Naive thymus-derived CD8-positive, alpha-beta T cell (primary cell): Measurements from ENCODE around the gene RHOD. TPM values are rescaled to one million over a fixed set of nuclear protein-coding genes. Genes with fewer than 3 reads are reported as not detected.

ENCODE experiments used
- ATAC-seq, 2 donors: fragments of 150-1000 bp; cut with Tn5 transposase in 1 of 2; sonication (Bioruptor Pico), chemical (Tn5 transposase) in 1 of 2; 1 replicate in 1 of 2; 2 replicates in 1 of 2; pipeline ENCODE4 v1.10.0; 2021; ENCODE audit warnings: mild to moderate bottlenecking in 2 of 2, moderate library complexity in 2 of 2
- POLR2A ChIA-PET: fragments of 350-600 bp; sonication (Branson Sonifier 250); formaldehyde crosslinking; loops from one replicate; lab custom pipeline; 2021; ENCODE audit warnings: antibody characterized with exemption; lab: Charles Lee
- DNase-seq, 10 donors: peaks; one replicate each; pipeline versions ENCODE4 v3.0.0 to v3.0.0-alpha.2; 2020 to 2022
- H3K27ac Mint-ChIP-seq, 10 donors: one replicate each; pipeline ENCODE4 v1.8.0; 2020 to 2022; ENCODE audit warnings: mild to moderate bottlenecking in 10 of 10, mixed read lengths in 10 of 10, moderate library complexity in 4 of 10, inconsistent platforms in 1 of 10
- H3K27me3 Mint-ChIP-seq, 5 donors: one replicate each; pipeline ENCODE4 v1.8.0; 2021 to 2022; ENCODE audit warnings: mixed read lengths in 5 of 5
- H3K36me3 Mint-ChIP-seq, 3 donors: one replicate each; pipeline ENCODE4 v1.8.0; 2020 to 2022; ENCODE audit warnings: mixed read lengths in 3 of 3, mild to moderate bottlenecking in 2 of 3, inconsistent platforms in 1 of 3
- H3K4me1 Mint-ChIP-seq, 4 donors: one replicate each; pipeline ENCODE4 v1.8.0; 2021 to 2022; ENCODE audit warnings: mixed read lengths in 4 of 4
- H3K4me3 Mint-ChIP-seq, 10 donors: one replicate each; pipeline ENCODE4 v1.8.0; 2020 to 2022; ENCODE audit warnings: mild to moderate bottlenecking in 10 of 10, mixed read lengths in 10 of 10, moderate library complexity in 6 of 10, inconsistent platforms in 1 of 10
- H3K9me3 Mint-ChIP-seq, 9 donors: one replicate each; pipeline ENCODE4 v1.8.0; 2020 to 2022; ENCODE audit warnings: mixed read lengths in 9 of 9, mild to moderate bottlenecking in 3 of 9, inconsistent platforms in 1 of 9, moderate library complexity in 1 of 9
- polyA plus RNA-seq, 3 donors: library from polyadenylated mRNA; unstranded; fragments of 300-500 nt; fragmentation: Illumina TruSeq; gene quantifications; one replicate each; pipeline ENCODE4 v1.2.3, GENCODE V29; 2021
- total RNA-seq, 8 experiments: library from RNA in 2 of 8; stranded (reverse) in 2 of 8; gene quantifications; one replicate each; pipeline ENCODE4 v1.2.3 and lab custom pipeline; 2021 to 2026

Gene RHOD
- total and polyA plus RNA-seq, 5 experiments from 2014 or later: 0.17 to 0.99 (median 0.48) TPM; not detected in 2

GRCh38 chr11:67076202-67076601 is 19.6 kb downstream of the RHOD start:
- no peak for DNase-seq
- H3K27me3 Mint-ChIP-seq: peaks cover 0 to 5% (median 2%) of the 10 kb centered on the region in 5 donors
- no peaks in the 10 kb centered on the region for H3K9me3 Mint-ChIP-seq
- H3K36me3 Mint-ChIP-seq: no peaks in the 10 kb centered on the region
- no peak overlapping the region for H3K4me3 Mint-ChIP-seq
- ATAC-seq: no peak
- H3K27ac Mint-ChIP-seq: no peak overlapping the region
- POLR2A ChIA-PET: interaction anchor here (0.5 to 0.9 kb wide), 2 partner anchors 93 to 96 kb away, joined by 3 to 8 read pairs; no protein-coding TSS in a partner anchor
- peaks cover 2 to 8% (median 6%) of the 10 kb centered on the region in 4 donors for H3K4me1 Mint-ChIP-seq

- POLR2A ChIA-PET: no interaction called here
- peaks cover 0 to 7% (median 6%) of the 10 kb centered on the region in 5 donors for H3K27me3 Mint-ChIP-seq
- peaks cover 4 to 17% (median 12%) of the 10 kb centered on the region in 4 donors for H3K4me1 Mint-ChIP-seq
- peak overlapping the region in 2 of 10 donors; percentile 4 to 74 for H3K27ac Mint-ChIP-seq
- DNase-seq (no peak), ATAC-seq (no peak)
- no peaks in the 10 kb centered on the region for H3K36me3 Mint-ChIP-seq
- H3K9me3 Mint-ChIP-seq: no peaks in the 10 kb centered on the region
- H3K4me3 Mint-ChIP-seq: no peak overlapping the region
Measured at GRCh38 chr11:67079065-67079705, 22.5 kb downstream of the RHOD start.

GRCh38 chr11:67082071-67082791 is 25.6 kb downstream of the RHOD start:
- peak overlapping the region in 2 of 10 donors; percentile 69 to 80 for H3K27ac Mint-ChIP-seq
- POLR2A ChIA-PET: interaction anchor here (0.6 to 1.1 kb wide), 5 partner anchors 31 to 91 kb away, joined by 3 to 4 read pairs (median 3); partner anchors contain the start of gene KDM2A
- H3K36me3 Mint-ChIP-seq: no peaks in the 10 kb centered on the region
- DNase-seq: peak in 3 of 10 donors; percentile 5 to 17 (median 16)
- ATAC-seq: peak; percentile 35 to 37
- peaks cover 4 to 14% (median 10%) of the 10 kb centered on the region in 4 donors for H3K4me1 Mint-ChIP-seq
- H3K9me3 Mint-ChIP-seq: no peaks in the 10 kb centered on the region
- peak overlapping the region; percentile 42 to 70 (median 62) for H3K4me3 Mint-ChIP-seq
- peaks cover 0 to 7% (median 4%) of the 10 kb centered on the region in 5 donors for H3K27me3 Mint-ChIP-seq

- POLR2A ChIA-PET: interaction anchor here (0.9 kb wide), 1 partner anchor 33 kb away, joined by 3 read pairs; no protein-coding TSS in a partner anchor
- peaks cover 4 to 14% (median 10%) of the 10 kb centered on the region in 4 donors for H3K4me1 Mint-ChIP-seq
- ATAC-seq (no peak), DNase-seq (no peak)
- H3K27ac Mint-ChIP-seq: no peak overlapping the region
- no peaks in the 10 kb centered on the region for H3K9me3 Mint-ChIP-seq
- H3K27me3 Mint-ChIP-seq: peaks cover 0 to 7% (median 3%) of the 10 kb centered on the region in 5 donors
- no peaks in the 10 kb centered on the region for H3K36me3 Mint-ChIP-seq
- H3K4me3 Mint-ChIP-seq: peak overlapping the region in 1 of 10 donors; percentile 18
Measured at GRCh38 chr11:67083786-67084366, 27.2 kb downstream of the RHOD start.

- Mint-ChIP-seq H3K27me3 (peaks cover 0 to 7% (median 2%) of the 10 kb centered on the region in 5 donors), H3K36me3 (no peaks in the 10 kb centered on the region), H3K9me3 (no peaks in the 10 kb centered on the region), H3K27ac (no peak overlapping the region), H3K4me3 (no peak overlapping the region), H3K4me1 (peaks cover 4 to 14% (median 10%) of the 10 kb centered on the region in 4 donors)
- POLR2A ChIA-PET: interaction anchor here (0.6 kb wide), 1 partner anchor 134 kb away, joined by 3 read pairs; no protein-coding TSS in a partner anchor
- ATAC-seq: no peak
- DNase-seq: no peak
Measured at GRCh38 chr11:67085617-67086016, 29.0 kb downstream of the RHOD start.

- H3K27ac Mint-ChIP-seq: no peak overlapping the region
- no peaks in the 10 kb centered on the region for H3K9me3 Mint-ChIP-seq
- POLR2A ChIA-PET: interaction anchor here (0.6 kb wide), 1 partner anchor 518 kb away, joined by 3 read pairs; no protein-coding TSS in a partner anchor
- no peak overlapping the region for H3K4me3 Mint-ChIP-seq
- H3K27me3 Mint-ChIP-seq: no peaks in the 10 kb centered on the region
- no peaks in the 10 kb centered on the region for H3K4me1 Mint-ChIP-seq
- no peaks in the 10 kb centered on the region for H3K36me3 Mint-ChIP-seq
- ATAC-seq (no peak), DNase-seq (no peak)
Measured at GRCh38 chr11:67090717-67091116, 34.1 kb downstream of the RHOD start.

- DNase-seq: no peak
- ATAC-seq: no peak
- Mint-ChIP-seq H3K27me3 (no peaks in the 10 kb centered on the region), H3K4me1 (peaks cover 8 to 14% (median 11%) of the 10 kb centered on the region in 4 donors), H3K36me3 (no peaks in the 10 kb centered on the region), H3K4me3 (no peak overlapping the region), H3K9me3 (no peaks in the 10 kb centered on the region), H3K27ac (peak overlapping the region in 1 of 10 donors; percentile 73)
- POLR2A ChIA-PET: interaction anchor here (1.1 kb wide), 1 partner anchor 21 kb away, joined by 4 read pairs; no protein-coding TSS in a partner anchor
Measured at GRCh38 chr11:67095214-67095507, 38.5 kb downstream of the RHOD start.

- no peaks in the 10 kb centered on the region for H3K9me3 Mint-ChIP-seq
- peaks cover 18 to 40% (median 22%) of the 10 kb centered on the region in 4 donors for H3K4me1 Mint-ChIP-seq
- no peak for ATAC-seq
- POLR2A ChIA-PET: no interaction called here
- peak overlapping the region in 9 of 10 donors; percentile 18 to 91 (median 81) for H3K27ac Mint-ChIP-seq
- no peaks in the 10 kb centered on the region for H3K36me3 Mint-ChIP-seq
- peak overlapping the region in 1 of 10 donors; percentile 38 for H3K4me3 Mint-ChIP-seq
- no peaks in the 10 kb centered on the region for H3K27me3 Mint-ChIP-seq
- DNase-seq: no peak
Measured at GRCh38 chr11:67098799-67099429, 42.3 kb downstream of the RHOD start.

- no peaks in the 10 kb centered on the region for H3K27me3 Mint-ChIP-seq
- no peaks in the 10 kb centered on the region for H3K36me3 Mint-ChIP-seq
- H3K9me3 Mint-ChIP-seq: no peaks in the 10 kb centered on the region
- DNase-seq: peak in 1 of 10 donors; percentile 10
- peaks cover 20 to 49% (median 29%) of the 10 kb centered on the region in 4 donors for H3K4me1 Mint-ChIP-seq
- peak overlapping the region; percentile 81 to 94 (median 90) for H3K27ac Mint-ChIP-seq
- H3K4me3 Mint-ChIP-seq: peak overlapping the region in 5 of 10 donors; percentile 4 to 51 (median 12)
- POLR2A ChIA-PET: no interaction called here
- ATAC-seq: peak in 1 of 2 donors; percentile 32
Measured at GRCh38 chr11:67099831-67100324, 43.2 kb downstream of the RHOD start.

GRCh38 chr11:67102664-67103063 is 46.0 kb downstream of the RHOD start:
- no peak for ATAC-seq
- POLR2A ChIA-PET: interaction anchor here (0.6 to 6.6 kb wide), 2 partner anchors 14 to 51 kb away, joined by 7 to 72 read pairs; partner anchors contain the start of gene KDM2A
- DNase-seq: no peak
- Mint-ChIP-seq H3K27me3 (no peaks in the 10 kb centered on the region), H3K9me3 (no peaks in the 10 kb centered on the region), H3K4me3 (peak overlapping the region in 1 of 10 donors; percentile 59), H3K36me3 (no peaks in the 10 kb centered on the region), H3K4me1 (peaks cover 22 to 59% (median 30%) of the 10 kb centered on the region in 4 donors), H3K27ac (peak overlapping the region in 7 of 10 donors; percentile 38 to 84 (median 67))

GRCh38 chr11:67105964-67106363 is 49.3 kb downstream of the RHOD start:
- Mint-ChIP-seq H3K9me3 (no peaks in the 10 kb centered on the region), H3K4me1 (peaks cover 10 to 40% (median 17%) of the 10 kb centered on the region in 4 donors), H3K4me3 (peak overlapping the region in 2 of 10 donors; percentile 33 to 51), H3K27ac (peak overlapping the region in 3 of 10 donors; percentile 15 to 52 (median 36)), H3K27me3 (no peaks in the 10 kb centered on the region), H3K36me3 (no peaks in the 10 kb centered on the region)
- no peak for DNase-seq
- ATAC-seq: no peak
- POLR2A ChIA-PET: interaction anchor here (6.6 kb wide), 1 partner anchor 10 kb away, joined by 72 read pairs; the partner anchor contains the start of gene KDM2A

GRCh38 chr11:67111261-67111660 is 54.6 kb downstream of the RHOD start:
- ATAC-seq (no peak), DNase-seq (no peak)
- Mint-ChIP-seq H3K27me3 (no peaks in the 10 kb centered on the region), H3K27ac (peak overlapping the region in 2 of 10 donors; percentile 16 to 31), H3K36me3 (no peaks in the 10 kb centered on the region), H3K4me1 (peaks cover 8 to 21% (median 13%) of the 10 kb centered on the region in 4 donors), H3K9me3 (no peaks in the 10 kb centered on the region), H3K4me3 (no peak overlapping the region)
- POLR2A ChIA-PET: no interaction called here
